ENCODE measurements around the gene MTFP1. TPM values are rescaled to one million over a fixed set of nuclear protein-coding genes. Genes with fewer than 3 reads are reported as not detected.
"Not testable (repeated sequence)": the region's sequence is repeated elsewhere in the genome, so short reads cannot be mapped to it uniquely, and the experiment has no call there.

MTFP1 gene
- total and polyA plus RNA-seq, 2 donors, result 2.1 to 7.7 TPM

DNA sequence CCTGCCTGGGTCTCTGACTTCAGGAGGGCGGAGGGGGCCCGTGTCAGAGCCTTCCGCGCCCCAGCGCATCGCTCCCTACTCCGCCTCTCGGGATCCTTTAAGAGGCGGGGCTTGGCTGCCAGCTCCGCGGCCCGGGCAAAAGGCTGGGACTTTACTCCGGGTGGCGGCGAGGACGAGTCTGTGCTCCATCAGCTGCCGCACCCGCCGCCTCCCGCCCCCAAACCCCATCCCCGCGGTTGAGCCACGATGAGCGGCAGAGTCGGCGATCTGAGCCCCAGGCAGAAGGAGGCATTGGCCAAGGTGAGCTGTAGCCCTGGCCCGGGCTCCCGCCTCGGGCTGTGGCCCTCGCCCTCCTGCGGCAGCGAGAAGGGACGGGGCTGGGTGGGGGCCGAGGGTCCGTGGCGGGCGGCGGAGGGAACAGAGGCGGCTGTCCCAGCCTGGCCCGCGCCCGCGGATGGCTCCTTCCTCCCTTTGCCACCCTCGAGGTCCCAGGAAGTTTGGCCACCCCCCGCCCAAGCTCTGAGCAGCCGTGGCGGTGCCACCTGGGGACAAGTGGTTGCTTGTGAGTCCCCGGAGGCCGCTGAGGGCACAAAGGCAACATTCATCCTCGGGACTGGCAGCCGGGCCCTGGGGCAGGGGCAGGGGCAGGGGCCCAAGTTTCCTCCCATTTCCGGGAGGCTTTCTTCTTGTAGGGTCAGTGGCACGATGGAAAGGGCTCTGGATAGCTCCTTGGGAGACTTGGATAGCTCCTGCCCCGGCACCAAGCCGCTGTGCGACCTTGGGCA, 28.5 kb upstream of the MTFP1 start, which contains the start of gene SEC14L2:
Gene SEC14L2 (plus strand): TSS at position 148 of the 785 bp plus-strand sequence. CDS start 99 bp downstream, at position 247.
- peak within 1 kb of the TSS; percentile 60 for H3K4me3 ChIP-seq (ENCODE audit: low read depth, low read length)
- no peak for DNase-seq (ENCODE audit: extremely low spot score)
- no peak within 1 kb of the TSS for H3K27ac ChIP-seq (ENCODE audit: low read depth)
- no peaks in the 10 kb centered on the region for H3K4me1 ChIP-seq (ENCODE audit: insufficient read depth)
- H3K36me3 ChIP-seq (ENCODE audit: insufficient read depth), result no peaks in the 10 kb centered on the region
- whole genome bisulfite sequencing, result under 1% methylated on average over 56 of the region's 56 CpGs

DNA sequence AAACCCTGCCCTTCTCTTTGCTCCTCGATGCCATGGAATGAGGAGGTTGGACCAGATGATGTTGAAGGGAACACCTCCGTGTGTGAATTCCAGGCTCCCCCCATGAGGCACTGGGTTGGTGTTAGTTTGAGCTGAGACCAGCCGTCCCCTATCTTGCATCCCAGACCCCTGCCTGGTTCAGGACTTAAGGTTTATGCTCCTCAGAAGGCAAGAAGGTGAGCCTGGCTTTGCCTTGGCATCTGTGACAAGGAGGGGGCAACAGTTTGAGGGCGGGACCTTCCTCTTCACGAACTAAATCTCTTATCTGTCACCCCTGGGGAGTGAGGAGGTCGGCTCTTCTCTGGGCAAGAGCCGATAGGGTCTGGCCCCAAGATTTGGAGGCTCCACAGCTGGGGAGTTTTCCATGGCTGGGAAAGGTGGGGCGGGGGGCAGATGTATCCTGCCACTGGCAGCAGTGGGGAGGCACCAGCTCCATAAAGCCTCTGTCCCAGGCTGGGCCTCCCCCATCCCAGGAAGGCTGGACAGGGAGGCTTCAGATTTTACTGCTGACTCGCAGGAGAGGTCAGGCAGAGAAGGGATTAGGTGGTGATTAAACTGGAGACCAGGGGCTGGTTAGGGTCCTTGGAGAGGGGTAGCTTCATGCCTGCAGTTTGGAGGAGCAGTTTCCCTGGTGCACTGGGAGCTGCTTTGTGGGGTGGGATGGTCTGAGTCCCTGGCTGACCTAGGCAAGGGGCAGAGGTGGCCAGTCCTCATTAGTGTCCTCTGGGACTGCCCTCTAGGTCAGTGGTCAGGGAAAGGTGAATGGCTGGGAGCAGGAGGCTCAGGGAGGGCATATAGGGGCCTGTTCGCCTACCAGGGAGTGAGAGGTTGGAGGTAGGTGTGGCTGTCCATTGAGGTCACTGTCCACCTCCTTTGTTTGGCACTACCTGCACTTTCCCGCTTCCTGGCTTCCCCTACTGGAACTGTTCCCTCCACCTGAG, 27.6 kb upstream of the MTFP1 start:
- 25% methylated on average over 11 of the region's 11 CpGs for WGBS
- DNase-seq (ENCODE audit: extremely low spot score), result no peak
- Histone ChIP-seq H3K36me3 (ENCODE audit: insufficient read depth) (no peaks in the 10 kb centered on the region), H3K27ac (ENCODE audit: low read depth) (no peak overlapping the region), H3K4me3 (ENCODE audit: low read depth, low read length) (peak overlapping the region; percentile 60), H3K4me1 (ENCODE audit: insufficient read depth) (no peaks in the 10 kb centered on the region)

GRCh38 chr22:30398685-30399680, 26.6 kb upstream of the MTFP1 start:
- H3K4me3 ChIP-seq (ENCODE audit: low read depth, low read length), result no peak overlapping the region
- no peak overlapping the region for H3K27ac ChIP-seq (ENCODE audit: low read depth)
- no peaks in the 10 kb centered on the region for H3K36me3 ChIP-seq (ENCODE audit: insufficient read depth)
- WGBS, result 56% methylated on average over 25 of the region's 25 CpGs
- DNase-seq (ENCODE audit: extremely low spot score), result no peak
- no peaks in the 10 kb centered on the region for H3K4me1 ChIP-seq (ENCODE audit: insufficient read depth)

DNA sequence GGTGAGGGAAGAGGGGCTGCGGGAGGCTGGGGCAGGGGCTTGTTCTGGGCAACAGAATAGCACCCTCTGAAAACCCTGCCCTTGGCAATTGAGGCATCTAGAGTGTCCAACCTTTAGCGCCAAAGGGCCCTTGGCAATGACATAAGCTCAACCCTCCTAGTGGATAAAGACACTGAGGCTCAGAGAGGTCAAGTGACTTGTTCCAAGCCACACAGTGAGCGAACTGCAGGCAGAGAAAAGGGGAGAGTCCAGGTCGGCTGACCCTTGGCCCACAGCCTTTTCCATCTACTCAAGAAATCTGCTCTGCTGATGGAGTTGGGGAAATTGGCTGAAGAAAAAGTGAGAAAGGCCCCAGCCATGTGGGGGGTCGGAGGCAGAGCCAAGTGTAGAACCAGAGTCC, 25.9 kb upstream of the MTFP1 start:
- WGBS, result 88% methylated on average over 5 of the region's 5 CpGs
- no peak for DNase-seq (ENCODE audit: extremely low spot score)
- no peaks in the 10 kb centered on the region for H3K4me1 ChIP-seq (ENCODE audit: insufficient read depth)
- no peaks in the 10 kb centered on the region for H3K36me3 ChIP-seq (ENCODE audit: insufficient read depth)
- no peak overlapping the region for H3K27ac ChIP-seq (ENCODE audit: low read depth)
- no peak overlapping the region for H3K4me3 ChIP-seq (ENCODE audit: low read depth, low read length)

- no peak overlapping the region for H3K4me3 ChIP-seq (ENCODE audit: low read depth, low read length)
- DNase-seq (ENCODE audit: extremely low spot score), result no peak
- 84% methylated on average over 1 of the region's 1 CpG for WGBS
- H3K27ac ChIP-seq (ENCODE audit: low read depth), result no peak overlapping the region
- H3K36me3 ChIP-seq (ENCODE audit: insufficient read depth), result no peaks in the 10 kb centered on the region
- no peaks in the 10 kb centered on the region for H3K4me1 ChIP-seq (ENCODE audit: insufficient read depth)
These were observed 25.4 kb upstream of the MTFP1 start for GRCh38 chr22:30400159-30400558.

GRCh38 chr22:30401024-30401423, 24.5 kb upstream of the MTFP1 start:
- H3K4me1 ChIP-seq (ENCODE audit: insufficient read depth); H3K27ac ChIP-seq (ENCODE audit: low read depth); H3K36me3 ChIP-seq (ENCODE audit: insufficient read depth); H3K4me3 ChIP-seq (ENCODE audit: low read depth, low read length); DNase-seq (ENCODE audit: extremely low spot score): not testable (repeated sequence)
- over 99% methylated on average over 3 of the region's 3 CpGs for WGBS

- DNase-seq (ENCODE audit: extremely low spot score), result no peak
- Histone ChIP-seq H3K36me3 (ENCODE audit: insufficient read depth) (no peaks in the 10 kb centered on the region), H3K27ac (ENCODE audit: low read depth) (no peak overlapping the region), H3K4me1 (ENCODE audit: insufficient read depth) (no peaks in the 10 kb centered on the region), H3K4me3 (ENCODE audit: low read depth, low read length) (no peak overlapping the region)
- 64% methylated on average over 5 of the region's 5 CpGs for WGBS
These were observed 23.4 kb upstream of the MTFP1 start for GRCh38 chr22:30402028-30402765.

GRCh38 chr22:30402766-30403104, 22.8 kb upstream of the MTFP1 start:
- H3K4me3 ChIP-seq (ENCODE audit: low read depth, low read length); DNase-seq (ENCODE audit: extremely low spot score); H3K27ac ChIP-seq (ENCODE audit: low read depth); H3K36me3 ChIP-seq (ENCODE audit: insufficient read depth); H3K4me1 ChIP-seq (ENCODE audit: insufficient read depth): not testable (repeated sequence)
- 96% methylated on average over 5 of the region's 5 CpGs for WGBS

DNA sequence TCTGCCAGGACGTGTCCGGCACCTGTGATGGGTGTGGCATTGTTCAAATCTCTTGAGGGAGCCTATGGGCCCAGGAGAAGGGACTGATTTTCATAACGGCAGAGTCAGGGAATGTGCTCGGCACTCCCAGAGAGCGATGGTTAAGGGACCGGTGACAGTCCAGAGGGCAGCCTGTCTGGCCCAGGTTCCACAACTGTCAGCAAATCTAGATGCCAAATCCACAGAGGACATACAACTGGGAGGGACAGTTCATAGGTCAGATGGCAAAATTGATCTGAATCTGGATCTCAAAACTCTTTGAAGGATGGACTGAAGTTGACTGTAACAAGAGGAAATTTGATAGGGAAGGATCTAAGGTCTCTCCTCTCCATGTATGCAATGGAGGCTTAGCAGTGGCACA, 21.3 kb upstream of the MTFP1 start:
- H3K27ac ChIP-seq (ENCODE audit: low read depth), result no peak overlapping the region
- no peak overlapping the region for H3K4me3 ChIP-seq (ENCODE audit: low read depth, low read length)
- H3K4me1 ChIP-seq (ENCODE audit: insufficient read depth), result no peaks in the 10 kb centered on the region
- WGBS, result 87% methylated on average over 6 of the region's 6 CpGs
- H3K36me3 ChIP-seq (ENCODE audit: insufficient read depth), result no peaks in the 10 kb centered on the region
- no peak for DNase-seq (ENCODE audit: extremely low spot score)

DNA sequence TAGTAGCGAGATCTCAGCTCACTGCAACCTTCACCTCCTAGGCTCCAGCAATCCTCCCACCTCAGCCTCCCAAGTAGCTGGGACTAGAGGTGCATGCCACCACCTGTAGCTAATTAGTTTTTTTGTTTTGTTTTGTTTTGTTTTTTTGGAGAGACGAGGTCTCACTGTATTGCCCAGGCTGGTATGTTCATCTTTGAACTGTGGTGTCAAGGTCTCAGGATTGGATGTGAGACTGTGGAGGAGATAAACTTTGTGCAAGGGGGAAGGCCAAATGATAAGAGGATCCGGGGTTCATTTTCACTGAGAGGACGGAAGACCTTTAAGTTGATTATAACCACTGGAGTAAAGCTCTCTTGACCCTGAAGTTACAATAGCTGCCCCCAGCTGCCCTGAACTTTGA, 19.8 kb upstream of the MTFP1 start:
- Histone ChIP-seq H3K4me1 (ENCODE audit: insufficient read depth) (no peaks in the 10 kb centered on the region), H3K27ac (ENCODE audit: low read depth) (no peak overlapping the region), H3K4me3 (ENCODE audit: low read depth, low read length) (no peak overlapping the region), H3K36me3 (ENCODE audit: insufficient read depth) (no peaks in the 10 kb centered on the region)
- DNase-seq (ENCODE audit: extremely low spot score), result no peak
- WGBS, result 62% methylated on average over 4 of the region's 4 CpGs

- DNase-seq (ENCODE audit: extremely low spot score), result no peak
- H3K36me3 ChIP-seq (ENCODE audit: insufficient read depth), result no peaks in the 10 kb centered on the region
- 82% methylated on average over 6 of the region's 6 CpGs for WGBS
These were observed 19.2 kb upstream of the MTFP1 start for GRCh38 chr22:30406400-30406799.

DNA sequence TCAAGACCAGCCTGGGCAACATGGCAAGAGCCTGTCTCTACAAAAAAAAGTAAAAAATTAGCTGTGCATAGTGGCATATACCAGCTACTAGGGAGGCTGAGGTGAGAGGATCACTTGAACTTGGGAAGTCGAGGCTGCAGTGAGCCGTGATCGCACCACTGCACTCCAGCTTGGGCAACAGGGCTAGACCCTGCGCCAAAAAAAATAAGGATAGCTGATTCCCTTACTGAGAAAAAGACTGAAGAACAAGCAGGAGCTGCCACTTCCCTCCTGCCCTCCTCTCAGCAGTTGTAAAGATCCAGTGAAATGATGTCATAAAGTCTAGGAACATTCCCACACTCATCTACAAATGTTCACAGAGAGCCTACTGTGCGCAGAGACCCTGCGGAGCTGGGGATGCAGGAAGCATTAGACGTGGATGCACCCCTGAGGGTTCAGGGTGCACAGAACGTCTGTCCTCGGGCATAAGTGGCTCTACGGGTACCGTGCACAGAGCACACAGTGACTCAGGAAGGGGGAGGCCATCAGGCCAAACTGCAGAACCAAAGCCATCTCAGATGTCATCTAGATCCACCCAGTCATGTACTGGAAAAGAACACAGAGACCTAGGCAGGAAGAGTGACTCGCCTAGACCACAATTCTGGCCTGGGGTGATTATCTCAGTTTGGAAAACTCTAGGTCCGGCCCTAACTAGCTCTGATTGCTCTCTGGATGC, 17.0 kb upstream of the MTFP1 start:
- 82% methylated on average over 13 of the region's 13 CpGs for WGBS
- Histone ChIP-seq H3K36me3 (ENCODE audit: insufficient read depth) (no peaks in the 10 kb centered on the region), H3K27ac (ENCODE audit: low read depth) (no peak overlapping the region), H3K4me3 (ENCODE audit: low read depth, low read length) (no peak overlapping the region), H3K4me1 (ENCODE audit: insufficient read depth) (no peaks in the 10 kb centered on the region)
- DNase-seq (ENCODE audit: extremely low spot score), result no peak

More at GRCh38 chr22:30406400-30406799, 19.2 kb upstream of the MTFP1 start:
- Histone ChIP-seq H3K27ac (ENCODE audit: low read depth) (no peak overlapping the region), H3K4me1 (ENCODE audit: insufficient read depth) (no peaks in the 10 kb centered on the region), H3K4me3 (ENCODE audit: low read depth, low read length) (no peak overlapping the region)
